Measurements from ENCODE around the gene RNASE8.

Gene RNASE8

DNA sequence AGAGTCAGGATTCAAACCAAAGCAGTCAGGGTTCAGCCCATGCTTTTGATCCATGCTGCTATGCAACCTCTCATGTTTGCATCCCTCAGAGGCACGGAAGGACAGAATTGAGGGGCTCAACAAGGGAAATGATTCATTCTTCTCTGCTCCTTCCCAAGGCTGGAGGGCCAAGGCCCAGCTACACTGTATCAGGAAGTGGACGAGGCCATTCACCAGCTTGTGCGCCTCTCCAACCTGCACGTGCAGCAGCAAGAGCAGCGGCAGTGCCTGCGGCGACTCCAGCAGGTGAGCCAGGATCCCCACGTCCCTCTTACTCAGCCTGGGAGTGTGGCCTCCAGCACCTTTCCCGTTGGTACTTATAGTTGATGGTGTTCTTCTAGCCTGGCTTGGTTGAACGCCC is 21.1 kb downstream of the RNASE8 start:
- intact Hi-C loops (cut with DNase I; ENCODE audit: low total_unique reads): no loop called here
- Histone ChIP-seq H3K9me3 (no peaks in the 10 kb centered on the region), H3K4me1 (no peaks in the 10 kb centered on the region), H3K4me3 (no peak overlapping the region), H3K27me3 (no peaks in the 10 kb centered on the region), H3K27ac (no peak overlapping the region), H3K36me3 (peaks cover 55 to 100% (median 93%) of the 10 kb centered on the region in 3 donors)
- no peak for DNase-seq
- TF ChIP-seq, protein P1, sequence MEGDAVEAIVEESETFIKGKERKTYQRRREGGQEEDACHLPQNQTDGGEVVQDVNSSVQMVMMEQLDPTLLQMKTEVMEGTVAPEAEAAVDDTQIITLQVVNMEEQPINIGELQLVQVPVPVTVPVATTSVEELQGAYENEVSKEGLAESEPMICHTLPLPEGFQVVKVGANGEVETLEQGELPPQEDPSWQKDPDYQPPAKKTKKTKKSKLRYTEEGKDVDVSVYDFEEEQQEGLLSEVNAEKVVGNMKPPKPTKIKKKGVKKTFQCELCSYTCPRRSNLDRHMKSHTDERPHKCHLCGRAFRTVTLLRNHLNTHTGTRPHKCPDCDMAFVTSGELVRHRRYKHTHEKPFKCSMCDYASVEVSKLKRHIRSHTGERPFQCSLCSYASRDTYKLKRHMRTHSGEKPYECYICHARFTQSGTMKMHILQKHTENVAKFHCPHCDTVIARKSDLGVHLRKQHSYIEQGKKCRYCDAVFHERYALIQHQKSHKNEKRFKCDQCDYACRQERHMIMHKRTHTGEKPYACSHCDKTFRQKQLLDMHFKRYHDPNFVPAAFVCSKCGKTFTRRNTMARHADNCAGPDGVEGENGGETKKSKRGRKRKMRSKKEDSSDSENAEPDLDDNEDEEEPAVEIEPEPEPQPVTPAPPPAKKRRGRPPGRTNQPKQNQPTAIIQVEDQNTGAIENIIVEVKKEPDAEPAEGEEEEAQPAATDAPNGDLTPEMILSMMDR (IDR thresholded peaks at IDR 0.05): no peak

DNA sequence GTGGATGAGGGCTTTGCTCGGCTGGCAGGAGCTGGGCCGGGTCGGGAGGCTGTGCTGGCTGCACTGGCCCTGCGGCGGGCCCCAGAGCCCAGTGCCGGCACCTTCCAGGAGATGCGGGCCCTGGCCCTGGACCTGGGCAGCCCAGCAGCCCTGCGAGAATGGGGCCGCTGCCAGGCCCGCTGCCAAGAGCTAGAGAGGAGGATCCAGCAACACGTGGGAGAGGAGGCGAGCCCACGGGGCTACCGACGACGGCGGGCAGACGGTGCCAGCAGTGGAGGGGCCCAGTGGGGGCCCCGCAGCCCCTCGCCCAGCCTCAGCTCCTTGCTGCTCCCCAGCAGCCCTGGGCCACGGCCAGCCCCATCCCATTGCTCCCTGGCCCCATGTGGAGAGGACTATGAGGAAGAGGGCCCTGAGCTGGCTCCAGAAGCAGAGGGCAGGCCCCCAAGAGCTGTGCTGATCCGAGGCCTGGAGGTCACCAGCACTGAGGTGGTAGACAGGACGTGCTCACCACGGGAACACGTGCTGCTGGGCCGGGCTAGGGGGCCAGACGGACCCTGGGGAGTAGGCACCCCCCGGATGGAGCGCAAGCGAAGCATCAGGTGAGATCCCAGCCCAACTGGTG is 24.0 kb downstream of the RNASE8 start:
- Histone ChIP-seq H3K4me1 (no peaks in the 10 kb centered on the region), H3K27me3 (no peaks in the 10 kb centered on the region), H3K9me3 (no peaks in the 10 kb centered on the region), H3K4me3 (no peak overlapping the region), H3K27ac (no peak overlapping the region), H3K36me3 (peaks cover 63 to 97% (median 91%) of the 10 kb centered on the region in 3 donors)
- TF ChIP-seq, protein P1 (IDR thresholded peaks at IDR 0.05): no peak
- intact Hi-C loops (cut with DNase I; ENCODE audit: low total_unique reads): no loop called here
- no peak for DNase-seq

DNA sequence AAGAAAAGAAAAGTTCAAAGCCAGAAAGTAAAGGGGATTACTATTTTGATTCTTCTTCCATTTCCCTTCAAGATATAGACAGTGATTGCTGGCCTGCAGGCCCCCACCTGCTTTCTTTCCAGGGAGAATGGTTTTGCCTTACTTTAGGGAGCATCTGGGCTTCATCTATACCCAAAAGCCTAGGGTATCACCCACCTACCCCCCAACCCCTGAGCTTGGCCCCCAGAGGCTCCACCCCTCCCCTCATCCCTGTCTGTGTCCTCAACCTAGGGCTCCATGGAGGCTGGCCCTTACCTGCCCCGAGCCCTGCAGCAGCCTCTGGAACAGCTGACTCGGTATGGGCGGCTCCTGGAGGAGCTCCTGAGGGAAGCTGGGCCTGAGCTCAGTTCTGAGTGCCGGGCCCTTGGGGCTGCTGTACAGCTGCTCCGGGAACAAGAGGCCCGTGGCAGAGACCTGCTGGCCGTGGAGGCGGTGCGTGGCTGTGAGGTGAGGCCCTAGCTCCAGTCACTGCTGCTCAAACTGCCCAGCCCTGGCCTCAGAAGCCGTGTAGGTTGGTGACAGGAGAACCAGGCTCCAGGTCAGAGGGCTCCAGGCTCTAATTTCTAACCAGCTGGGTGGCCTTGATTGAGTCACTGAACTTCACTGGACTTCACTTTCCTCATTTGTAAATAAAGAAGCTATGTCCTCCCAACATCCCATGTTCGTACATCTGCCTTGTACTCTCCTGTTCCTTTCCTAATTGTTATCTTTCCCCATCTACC is 26.1 kb downstream of the RNASE8 start:
- no peak for DNase-seq
- peaks cover 53 to 94% (median 70%) of the 10 kb centered on the region in 3 donors for H3K36me3 ChIP-seq
- no peaks in the 10 kb centered on the region for H3K9me3 ChIP-seq
- intact Hi-C loops (cut with DNase I; ENCODE audit: low total_unique reads): no loop called here
- H3K27ac ChIP-seq: no peak overlapping the region
- TF ChIP-seq, protein P1 (IDR thresholded peaks at IDR 0.05): no peak
- peaks cover 0 to 8% (median 0%) of the 10 kb centered on the region in 4 donors for H3K4me1 ChIP-seq
- H3K4me3 ChIP-seq: no peak overlapping the region
- no peaks in the 10 kb centered on the region for H3K27me3 ChIP-seq

DNA sequence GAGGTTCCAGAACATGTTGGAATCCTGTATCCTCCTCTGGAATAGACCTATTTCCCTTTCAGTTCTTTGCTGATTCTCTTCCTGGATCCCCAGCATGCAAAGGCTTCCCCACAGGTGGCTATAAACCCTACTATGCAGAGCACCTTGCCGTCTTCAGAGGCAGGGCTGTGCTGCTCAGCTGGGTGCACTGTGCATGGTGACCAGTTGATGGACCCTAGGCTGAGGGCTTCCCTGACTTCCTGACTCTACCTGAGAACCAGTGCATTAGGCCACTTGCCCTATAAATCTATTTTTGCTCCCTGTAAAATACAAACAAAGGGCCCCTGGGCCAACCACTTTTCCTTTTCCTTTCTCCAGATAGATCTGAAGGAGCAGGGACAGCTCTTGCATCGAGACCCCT is 26.8 kb downstream of the RNASE8 start:
- Histone ChIP-seq H3K9me3 (no peaks in the 10 kb centered on the region), H3K4me1 (peaks cover 0 to 8% (median 0%) of the 10 kb centered on the region in 4 donors), H3K36me3 (peaks cover 46 to 94% (median 68%) of the 10 kb centered on the region in 3 donors), H3K27me3 (no peaks in the 10 kb centered on the region), H3K4me3 (no peak overlapping the region), H3K27ac (no peak overlapping the region)
- TF ChIP-seq, protein P1 (IDR thresholded peaks at IDR 0.05): no peak
- intact Hi-C loops (cut with DNase I; ENCODE audit: low total_unique reads): no loop called here
- no peak for DNase-seq

DNA sequence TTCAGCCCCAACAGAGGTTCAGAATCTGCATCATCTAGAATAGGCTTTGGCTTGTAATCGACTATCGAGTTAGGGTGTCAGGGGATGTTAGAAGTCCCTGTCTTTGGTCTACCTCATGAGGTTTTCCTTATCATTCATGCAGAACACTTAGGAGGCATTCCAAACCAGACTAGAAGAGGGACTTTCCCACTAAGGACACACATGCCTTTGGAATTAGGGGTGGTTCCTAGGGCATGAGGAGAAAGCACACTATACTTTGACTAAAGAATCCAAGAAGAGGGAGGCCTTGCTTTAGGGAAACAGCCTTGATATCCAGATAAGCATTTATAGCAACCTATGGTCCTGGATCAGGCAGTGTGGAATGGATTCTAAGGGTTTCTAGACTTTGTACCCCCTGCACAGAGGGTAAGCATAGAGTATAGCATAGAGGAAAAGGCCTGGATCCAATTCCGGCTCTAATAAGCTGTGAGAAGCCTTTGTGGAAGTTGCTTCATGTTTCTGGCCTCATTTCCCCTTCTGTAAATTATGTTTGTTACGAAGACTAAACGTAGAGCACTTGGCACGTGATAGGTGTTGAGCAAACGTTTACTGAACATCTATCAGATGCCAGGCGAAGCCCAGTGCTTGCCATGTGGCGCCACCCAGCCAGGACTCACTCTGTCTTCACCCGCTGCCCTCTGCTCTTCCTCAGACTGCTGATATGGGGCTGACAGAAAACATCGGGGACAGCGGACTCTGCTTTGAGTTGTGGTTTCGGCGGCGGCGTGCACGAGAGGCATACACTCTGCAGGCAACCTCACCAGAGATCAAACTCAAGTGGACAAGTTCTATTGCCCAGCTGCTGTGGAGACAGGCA is 27.6 kb downstream of the RNASE8 start:
- no peaks in the 10 kb centered on the region for H3K9me3 ChIP-seq
- H3K27me3 ChIP-seq: no peaks in the 10 kb centered on the region
- no peak overlapping the region for H3K27ac ChIP-seq
- no peak overlapping the region for H3K4me3 ChIP-seq
- intact Hi-C loops (cut with DNase I; ENCODE audit: low total_unique reads): no loop called here
- H3K4me1 ChIP-seq: peaks cover 0 to 8% (median 0%) of the 10 kb centered on the region in 4 donors
- peak in 1 of 2 donors; percentile 47 for DNase-seq
- H3K36me3 ChIP-seq: peaks cover 44 to 94% (median 60%) of the 10 kb centered on the region in 3 donors
- TF ChIP-seq, protein P1 (IDR thresholded peaks at IDR 0.05): no peak
